HepG2 (cell line): Measurements from ENCODE around the gene AGPAT2.

ENCODE experiments used
- EP300 ChIP-seq, 3 experiments: sonication (generic) in 1 of 3; formaldehyde crosslinking in 1 of 3; IDR thresholded peaks; 2 replicates each; pipeline versions ENCODE4 v1.5.1 to v1.6.1; 2011 to 2020; ENCODE audit warnings: low read depth in 2 of 3, low read length in 2 of 3, borderline replicate concordance in 1 of 3, improper control_type of control experiment in 1 of 3, mild to moderate bottlenecking in 1 of 3, missing genetic modification reagents in 1 of 3, moderate library complexity in 1 of 3
- NFKB2 ChIP-seq: sonication (generic); formaldehyde crosslinking; IDR thresholded peaks from 2 replicates; pipeline ENCODE4 v1.4.0; 2020; ENCODE audit warnings: missing genetic modification reagents, borderline replicate concordance
- PHF8 ChIP-seq: sonication (generic); formaldehyde crosslinking; IDR thresholded peaks from 2 replicates; pipeline ENCODE4 v1.5.0; 2020; ENCODE audit warnings: missing genetic modification reagents
- ZBTB38 ChIP-seq: sonication (generic); formaldehyde crosslinking; IDR thresholded peaks from 2 replicates; pipeline ENCODE4 v1.5.1; 2020; ENCODE audit warnings: mild to moderate bottlenecking, missing genetic modification reagents
- ZC3H4 ChIP-seq: sonication (generic); formaldehyde crosslinking; IDR thresholded peaks from 2 replicates; pipeline ENCODE4 v1.4.0; 2020; ENCODE audit warnings: missing genetic modification reagents, borderline replicate concordance
- TF ChIP-seq, protein P1 (sequence below): sonication (generic); formaldehyde crosslinking; IDR thresholded peaks from 2 replicates; pipeline ENCODE4 v1.5.0; 2020; ENCODE audit warnings: mild to moderate bottlenecking, missing genetic modification reagents, moderate library complexity
- TF ChIP-seq, protein P2 (sequence below): IDR thresholded peaks from 2 replicates; pipeline ENCODE4 v1.6.1; 2016; ENCODE audit warnings: low read depth, borderline replicate concordance
- TF ChIP-seq, protein P3 (sequence below): sonication (generic); formaldehyde crosslinking; IDR thresholded peaks from 2 replicates; pipeline ENCODE4 v1.5.0; 2020; ENCODE audit warnings: mild to moderate bottlenecking, missing genetic modification reagents
- TF ChIP-seq, protein P4 (sequence below): sonication (generic); formaldehyde crosslinking; IDR thresholded peaks from 2 replicates; pipeline ENCODE4 v1.8.1; 2023; ENCODE audit warnings: mild to moderate bottlenecking, inconsistent platforms, moderate library complexity, missing genetic modification reagents, borderline replicate concordance

DNA sequence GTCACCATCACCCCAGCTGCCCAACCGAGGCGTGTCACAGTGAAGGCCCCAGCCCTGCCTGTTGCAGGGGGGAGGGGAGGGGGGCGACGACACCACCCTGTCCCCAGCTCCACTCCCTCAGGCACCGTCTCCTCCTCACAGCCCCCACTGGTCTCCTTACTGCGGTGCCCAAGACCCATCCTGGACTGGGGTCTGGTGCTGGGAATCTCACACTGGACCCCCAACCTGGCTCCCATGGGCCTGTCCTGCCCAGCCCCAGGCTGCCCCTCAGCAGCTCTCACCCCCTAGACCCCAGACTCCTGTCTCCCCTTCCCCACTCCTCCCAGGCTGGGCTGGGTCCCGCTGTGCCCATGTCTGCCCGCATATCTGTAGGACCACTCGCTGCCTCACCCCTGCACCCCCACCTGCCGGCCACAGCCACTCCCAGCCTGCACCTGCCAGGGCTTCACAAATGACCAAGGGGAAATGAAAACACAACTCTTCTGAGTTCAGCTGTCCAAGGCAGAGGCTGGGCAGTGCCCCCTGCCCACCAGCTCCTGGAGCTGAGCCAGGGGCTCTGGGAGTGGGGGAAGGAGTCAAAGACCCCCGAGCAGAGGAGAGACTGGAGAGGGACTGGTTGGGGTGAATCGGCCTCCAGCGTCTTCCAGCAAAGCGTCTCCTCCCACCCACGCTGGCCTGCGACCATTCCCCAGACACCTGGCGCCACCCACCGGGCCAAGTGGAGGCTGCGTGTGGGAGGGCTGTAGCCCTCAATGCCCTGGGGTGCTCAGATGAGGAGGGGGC lies 57.2 kb downstream of the AGPAT2 start:
- TF ChIP-seq, protein P1, sequence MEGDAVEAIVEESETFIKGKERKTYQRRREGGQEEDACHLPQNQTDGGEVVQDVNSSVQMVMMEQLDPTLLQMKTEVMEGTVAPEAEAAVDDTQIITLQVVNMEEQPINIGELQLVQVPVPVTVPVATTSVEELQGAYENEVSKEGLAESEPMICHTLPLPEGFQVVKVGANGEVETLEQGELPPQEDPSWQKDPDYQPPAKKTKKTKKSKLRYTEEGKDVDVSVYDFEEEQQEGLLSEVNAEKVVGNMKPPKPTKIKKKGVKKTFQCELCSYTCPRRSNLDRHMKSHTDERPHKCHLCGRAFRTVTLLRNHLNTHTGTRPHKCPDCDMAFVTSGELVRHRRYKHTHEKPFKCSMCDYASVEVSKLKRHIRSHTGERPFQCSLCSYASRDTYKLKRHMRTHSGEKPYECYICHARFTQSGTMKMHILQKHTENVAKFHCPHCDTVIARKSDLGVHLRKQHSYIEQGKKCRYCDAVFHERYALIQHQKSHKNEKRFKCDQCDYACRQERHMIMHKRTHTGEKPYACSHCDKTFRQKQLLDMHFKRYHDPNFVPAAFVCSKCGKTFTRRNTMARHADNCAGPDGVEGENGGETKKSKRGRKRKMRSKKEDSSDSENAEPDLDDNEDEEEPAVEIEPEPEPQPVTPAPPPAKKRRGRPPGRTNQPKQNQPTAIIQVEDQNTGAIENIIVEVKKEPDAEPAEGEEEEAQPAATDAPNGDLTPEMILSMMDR (CRISPR knock-in tag), result peak; percentile 92
- TF ChIP-seq, protein P2, sequence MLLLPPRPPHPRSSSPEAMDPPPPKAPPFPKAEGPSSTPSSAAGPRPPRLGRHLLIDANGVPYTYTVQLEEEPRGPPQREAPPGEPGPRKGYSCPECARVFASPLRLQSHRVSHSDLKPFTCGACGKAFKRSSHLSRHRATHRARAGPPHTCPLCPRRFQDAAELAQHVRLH, result no peak
- no peak for TF ChIP-seq PHF8 (CRISPR knock-in tag)
- TF ChIP-seq ZC3H4 (CRISPR knock-in tag), result no peak
- TF ChIP-seq, protein P3, sequence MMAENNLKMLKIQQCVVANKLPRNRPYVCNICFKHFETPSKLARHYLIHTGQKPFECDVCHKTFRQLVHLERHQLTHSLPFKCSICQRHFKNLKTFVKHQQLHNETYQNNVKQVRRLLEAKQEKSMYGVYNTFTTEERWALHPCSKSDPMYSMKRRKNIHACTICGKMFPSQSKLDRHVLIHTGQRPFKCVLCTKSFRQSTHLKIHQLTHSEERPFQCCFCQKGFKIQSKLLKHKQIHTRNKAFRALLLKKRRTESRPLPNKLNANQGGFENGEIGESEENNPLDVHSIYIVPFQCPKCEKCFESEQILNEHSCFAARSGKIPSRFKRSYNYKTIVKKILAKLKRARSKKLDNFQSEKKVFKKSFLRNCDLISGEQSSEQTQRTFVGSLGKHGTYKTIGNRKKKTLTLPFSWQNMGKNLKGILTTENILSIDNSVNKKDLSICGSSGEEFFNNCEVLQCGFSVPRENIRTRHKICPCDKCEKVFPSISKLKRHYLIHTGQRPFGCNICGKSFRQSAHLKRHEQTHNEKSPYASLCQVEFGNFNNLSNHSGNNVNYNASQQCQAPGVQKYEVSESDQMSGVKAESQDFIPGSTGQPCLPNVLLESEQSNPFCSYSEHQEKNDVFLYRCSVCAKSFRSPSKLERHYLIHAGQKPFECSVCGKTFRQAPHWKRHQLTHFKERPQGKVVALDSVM (CRISPR knock-in tag), result no peak
- no peak for TF ChIP-seq ZBTB38 (CRISPR knock-in tag)
- TF ChIP-seq, protein P4, sequence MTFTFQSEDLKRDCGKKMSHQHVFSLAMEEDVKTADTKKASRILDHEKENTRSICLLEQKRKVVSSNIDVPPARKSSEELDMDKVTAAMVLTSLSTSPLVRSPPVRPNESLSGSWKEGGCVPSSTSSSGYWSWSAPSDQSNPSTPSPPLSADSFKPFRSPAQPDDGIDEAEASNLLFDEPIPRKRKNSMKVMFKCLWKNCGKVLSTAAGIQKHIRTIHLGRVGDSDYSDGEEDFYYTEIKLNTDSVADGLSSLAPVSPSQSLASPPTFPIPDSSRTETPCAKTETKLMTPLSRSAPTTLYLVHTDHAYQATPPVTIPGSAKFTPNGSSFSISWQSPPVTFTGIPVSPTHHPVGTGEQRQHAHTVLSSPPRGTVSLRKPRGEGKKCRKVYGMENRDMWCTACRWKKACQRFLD (CRISPR knock-in tag), result no peak
- TF ChIP-seq EP300 (IDR thresholded peaks at IDR 0.05; ENCODE audit: low read depth in 2 of 2, low read length in 2 of 2), result no peak
- TF ChIP-seq EP300 (CRISPR knock-in tag; IDR thresholded peaks at IDR 0.05; ENCODE audit: borderline replicate concordance), result no peak
- TF ChIP-seq NFKB2 (CRISPR knock-in tag), result no peak
